HG03558 (cell line): ENCODE data around the gene FAM118B.
"Not testable (repeated sequence)": the region's sequence is repeated elsewhere in the genome, so short reads cannot be mapped to it uniquely, and the experiment has no call there.

Experiments used
- ATAC-seq: cut with Tn5 transposase; IDR thresholded peaks from one replicate; pipeline ENCODE4 v1.9.1; 2021; ENCODE audit warnings: moderate number of reproducible peaks; ENCODE audit not compliant: unreplicated experiment; ENCODE audit errors: extremely low read depth

Gene FAM118B

DNA sequence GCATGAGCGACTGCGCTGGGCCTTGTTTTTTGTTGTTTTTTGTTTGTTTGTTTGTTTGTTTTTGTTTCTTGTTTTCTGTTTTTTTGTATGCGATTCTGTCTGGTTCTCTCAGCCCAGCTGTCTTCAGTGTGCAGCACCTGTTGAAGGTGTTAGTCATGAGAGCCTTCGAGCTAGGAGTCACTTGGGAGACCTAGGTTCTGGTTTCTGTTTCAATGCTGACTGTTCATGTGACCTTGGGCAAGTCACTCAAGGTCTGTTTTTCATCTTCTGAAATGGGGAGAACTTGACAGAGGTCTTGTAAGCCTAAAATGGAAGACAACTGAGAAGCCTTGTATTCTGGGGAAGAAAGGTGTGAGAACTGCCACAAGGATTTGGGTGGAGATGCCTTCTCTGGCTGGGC, 94.1 kb downstream of the FAM118B start:
- ATAC-seq, result peak; percentile 46

- ATAC-seq, result no peak
Observed at GRCh38 chr11:126307706-126308105, 96.1 kb downstream of the FAM118B start.

- no peak for ATAC-seq
Observed at GRCh38 chr11:126308271-126308671, 96.7 kb downstream of the FAM118B start.

DNA sequence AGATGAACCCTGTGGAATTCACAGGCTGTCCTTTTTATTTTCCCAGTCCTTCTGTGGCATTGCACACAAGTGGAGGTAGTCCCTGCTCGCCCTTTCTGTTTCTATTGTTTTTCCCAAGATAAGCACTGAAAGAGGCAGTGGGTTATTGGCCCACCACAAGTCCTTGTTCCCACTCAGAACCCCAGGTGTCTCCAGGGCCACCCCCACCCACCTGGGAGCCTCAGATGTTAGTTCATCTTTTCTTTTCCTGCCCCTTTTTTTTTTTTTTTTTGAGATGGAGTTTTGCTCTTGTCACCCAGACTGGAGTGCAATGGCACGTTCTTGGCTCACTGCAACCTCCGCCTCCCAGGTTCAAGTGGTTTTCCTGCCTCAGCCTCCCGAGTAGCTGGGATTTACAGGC, 97.2 kb downstream of the FAM118B start:
- not testable (repeated sequence) for ATAC-seq

- peak; percentile 24 for ATAC-seq
Observed at GRCh38 chr11:126310200-126310991, 98.8 kb downstream of the FAM118B start.

DNA sequence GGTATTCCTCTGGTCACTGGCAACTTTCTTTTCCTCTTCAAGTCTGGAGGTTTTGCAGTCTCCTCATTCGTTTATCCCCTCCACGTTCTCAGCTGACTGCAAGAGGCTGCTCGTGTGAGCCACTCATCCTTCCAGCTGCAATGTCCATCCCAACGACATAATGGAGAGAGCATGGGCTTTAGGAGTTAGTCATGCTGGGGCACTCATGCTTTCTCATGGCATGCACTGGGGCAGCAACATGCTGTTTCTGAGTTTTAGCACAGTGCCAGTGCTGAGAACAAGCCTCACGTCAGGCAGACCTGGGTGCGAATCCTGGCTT, 99.4 kb downstream of the FAM118B start:
- ATAC-seq, result no peak

DNA sequence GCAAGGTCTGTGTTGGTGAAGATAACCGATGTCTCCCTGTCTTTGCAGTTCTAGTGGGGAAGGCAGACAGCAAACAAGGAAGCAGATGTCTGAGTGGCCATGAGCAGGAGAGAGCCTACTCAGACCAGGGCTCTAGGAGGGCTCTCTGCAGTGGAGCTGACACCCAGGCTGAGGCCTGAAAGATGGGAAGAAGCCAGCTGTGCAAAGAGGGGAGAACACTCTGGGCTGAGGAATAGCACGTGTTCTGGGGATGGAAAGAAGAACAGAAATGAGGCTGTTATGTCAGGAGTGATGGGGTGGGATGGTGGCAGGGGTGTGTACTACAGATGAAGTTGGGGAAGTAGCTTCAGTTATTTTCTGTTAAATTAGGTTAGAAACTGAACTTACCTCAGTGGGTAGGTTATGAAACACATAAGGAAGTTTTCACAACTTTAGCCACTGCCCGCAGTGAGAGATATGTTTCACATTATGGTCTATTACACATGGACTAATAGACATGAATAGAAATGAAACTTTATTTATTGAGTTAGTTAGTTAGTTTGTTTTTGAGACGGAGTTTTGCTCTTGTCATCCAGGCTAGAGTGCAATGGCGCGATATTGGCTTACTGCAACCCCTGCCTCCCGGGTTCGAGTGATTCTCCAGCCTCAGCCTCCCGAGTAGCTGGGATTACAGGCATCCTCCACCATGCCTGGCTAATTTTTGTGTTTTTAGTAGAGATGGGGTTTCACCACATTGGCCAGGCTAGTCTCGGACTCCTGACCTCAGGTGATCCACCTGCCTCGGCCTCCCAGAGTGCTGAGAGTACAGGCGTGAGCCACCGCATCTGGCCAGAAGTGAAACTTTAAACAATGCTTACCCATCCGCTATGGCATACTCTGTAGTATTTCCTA, 100.1 kb downstream of the FAM118B start:
- ATAC-seq, result peak; percentile 73
